IMR-90 (cell line): ENCODE data around the gene HPS4. TPM values are rescaled to one million over a fixed set of nuclear protein-coding genes. Genes with fewer than 3 reads are reported as not detected.

Experiments
- ATAC-seq: fragments of 200-7000 bp; cut with Tn5 transposase; 2 replicates; pipeline ENCODE4 v1.9.1; 2020; ENCODE audit warnings: low read depth, mild to moderate bottlenecking, moderate library complexity
- BruUV-seq: library from RNA; stranded (reverse); fragments of 400-500 nt; replicated peaks from 2 replicates; lab custom pipeline; 2021; lab: Mats Ljungman, UMichigan
- CTCF ChIA-PET: fragments of 300-600 bp; formaldehyde crosslinking; extraction: SDS; loops from one replicate; lab custom pipeline; 2021; ENCODE audit warnings: antibody characterized with exemption; lab: Yijun Ruan, JAX
- POLR2A ChIA-PET: fragments of 300-600 bp; sonication (Branson Sonifier 250); formaldehyde crosslinking; loops from one replicate; lab custom pipeline; 2022; ENCODE audit warnings: antibody characterized with exemption; ENCODE audit not compliant: unreplicated experiment; lab: Charles Lee
- DNase-seq: peaks from one replicate; pipeline ENCODE4 v3.0.0; 2013
- H2AFZ ChIP-seq: replicated peaks from 2 replicates; pipeline ENCODE3; 2013; ENCODE audit warnings: low read length, mild to moderate bottlenecking; ENCODE audit not compliant: poor library complexity
- H2AK5ac ChIP-seq: 2 replicates; pipeline ENCODE4 v1.6.1; 2013; ENCODE audit warnings: low read depth, low read length, inconsistent platforms
- H2AK9ac ChIP-seq: replicated peaks from 2 replicates; pipeline ENCODE3; 2013; ENCODE audit warnings: mild to moderate bottlenecking, low read depth, low read length, moderate library complexity; ENCODE audit not compliant: poor library complexity
- H2BK120ac ChIP-seq: 2 replicates; pipeline ENCODE4 v1.6.1; 2013; ENCODE audit warnings: low read depth, low read length, inconsistent platforms
- H2BK15ac ChIP-seq: 3 replicates; pipeline ENCODE4 v1.6.1; 2013; ENCODE audit warnings: low read depth, low read length, inconsistent platforms
- H2BK20ac ChIP-seq: 2 replicates; pipeline ENCODE4 v1.6.1; 2013; ENCODE audit warnings: low read depth, mild to moderate bottlenecking, inconsistent platforms, low read length, moderate library complexity
- H2BK5ac ChIP-seq: 2 replicates; pipeline ENCODE4 v1.6.1; 2013; ENCODE audit warnings: mild to moderate bottlenecking, low read depth, low read length, inconsistent platforms; ENCODE audit not compliant: poor library complexity, severe bottlenecking
- H3K14ac ChIP-seq: replicated peaks from 2 replicates; pipeline ENCODE4 v1.6.1; 2013; ENCODE audit warnings: low read depth, low read length, inconsistent platforms
- H3K18ac ChIP-seq: 2 replicates; pipeline ENCODE4 v1.6.1; 2013; ENCODE audit warnings: low read depth, low read length, control low read depth
- H3K23ac ChIP-seq: 2 replicates; pipeline ENCODE4 v1.6.1; 2013; ENCODE audit warnings: low read depth, low read length, inconsistent platforms
- H3K27ac ChIP-seq: 2 replicates; pipeline ENCODE4 v1.5.1; 2013; ENCODE audit warnings: mild to moderate bottlenecking, control low read depth, low read length; ENCODE audit not compliant: insufficient read depth
- H3K27me3 ChIP-seq: 2 replicates; pipeline ENCODE4 v1.6.1; 2013; ENCODE audit warnings: low read length; ENCODE audit not compliant: control insufficient read depth, insufficient read depth
- H3K36me3 ChIP-seq: 2 replicates; pipeline ENCODE4 v1.6.1; 2013; ENCODE audit warnings: low read length, mixed read lengths; ENCODE audit not compliant: control insufficient read depth, insufficient read depth
- H3K4ac ChIP-seq: 2 replicates; pipeline ENCODE4 v1.6.1; 2013; ENCODE audit warnings: low read depth, low read length, inconsistent platforms
- H3K4me1 ChIP-seq: 2 replicates; pipeline ENCODE4 v1.6.1; 2013; ENCODE audit warnings: low read length, mixed read lengths; ENCODE audit not compliant: control insufficient read depth, insufficient read depth
- H3K4me2 ChIP-seq: 2 replicates; pipeline ENCODE4 v1.6.1; 2013; ENCODE audit warnings: low read depth, mild to moderate bottlenecking, control low read depth, low read length, moderate library complexity
- H3K4me3 ChIP-seq: 2 replicates; pipeline ENCODE4 v1.5.1; 2013; ENCODE audit warnings: low read depth, mild to moderate bottlenecking, control low read depth, low read length, moderate library complexity; ENCODE audit not compliant: insufficient read depth
- H3K56ac ChIP-seq: 2 replicates; pipeline ENCODE4 v1.6.1; 2013; ENCODE audit warnings: low read length, inconsistent platforms; ENCODE audit not compliant: insufficient read depth; ENCODE audit errors: extremely low read depth
- H3K79me1 ChIP-seq, 2 experiments: 2 replicates each; pipeline ENCODE4 v1.6.1; 2013; ENCODE audit warnings: low read length in 2 of 2, inconsistent platforms in 1 of 2, low read depth in 1 of 2
- H3K9ac ChIP-seq: 2 replicates; pipeline ENCODE4 v1.6.1; 2013; ENCODE audit warnings: low read depth, low read length, control low read depth
- H3K9me1 ChIP-seq: 2 replicates; pipeline ENCODE4 v1.6.1; 2013; ENCODE audit warnings: low read length, inconsistent platforms; ENCODE audit not compliant: insufficient read depth
- H3K9me3 ChIP-seq: 2 replicates; pipeline ENCODE4 v1.6.1; 2013; ENCODE audit warnings: low read length; ENCODE audit not compliant: control insufficient read depth, insufficient read depth
- H4K20me1 ChIP-seq: 2 replicates; pipeline ENCODE4 v1.6.1; 2013; ENCODE audit warnings: low read length, inconsistent platforms; ENCODE audit not compliant: insufficient read depth
- H4K5ac ChIP-seq: 2 replicates; pipeline ENCODE4 v1.6.1; 2013; ENCODE audit warnings: mild to moderate bottlenecking, low read depth, low read length, control low read depth
- H4K8ac ChIP-seq, 2 experiments: 2 replicates each; pipeline ENCODE4 v1.6.1; 2013; ENCODE audit warnings: low read depth in 2 of 2, low read length in 2 of 2, control low read depth in 1 of 2, inconsistent platforms in 1 of 2
- H4K91ac ChIP-seq: 2 replicates; pipeline ENCODE4 v1.6.1; 2013; ENCODE audit warnings: low read depth, low read length, inconsistent platforms; ENCODE audit not compliant: insufficient read depth
- BHLHE40 ChIP-seq: fragments of 150-350 bp; IDR thresholded peaks from 2 replicates; pipeline ENCODE4 v1.6.1; 2016; ENCODE audit warnings: mild to moderate bottlenecking, low read depth, low read length
- CEBPB ChIP-seq: IDR thresholded peaks from 2 replicates; pipeline ENCODE4 v1.6.1; 2012; ENCODE audit warnings: low read depth, low read length, improper control_type of control experiment
- CHD1 ChIP-seq: IDR thresholded peaks from 2 replicates; pipeline ENCODE4 v1.6.1; 2012; ENCODE audit warnings: low read depth, low read length, improper control_type of control experiment
- ELK1 ChIP-seq: fragments of 150-350 bp; IDR thresholded peaks from 2 replicates; pipeline ENCODE4 v1.6.1; 2016; ENCODE audit warnings: low read depth, mild to moderate bottlenecking, low read length, moderate library complexity, borderline replicate concordance
- FOS ChIP-seq: fragments of 150-350 bp; IDR thresholded peaks from 2 replicates; pipeline ENCODE4 v1.6.1; 2016; ENCODE audit warnings: low read depth, low read length
- MAFK ChIP-seq: IDR thresholded peaks from 2 replicates; pipeline ENCODE4 v1.6.1; 2012; ENCODE audit warnings: low read depth, low read length, improper control_type of control experiment
- MAZ ChIP-seq: IDR thresholded peaks from 2 replicates; pipeline ENCODE4 v1.6.1; 2012; ENCODE audit warnings: low read depth, mild to moderate bottlenecking, low read length, improper control_type of control experiment, moderate library complexity, borderline replicate concordance
- MXI1 ChIP-seq: IDR thresholded peaks from 2 replicates; pipeline ENCODE4 v1.6.1; 2012; ENCODE audit warnings: low read depth, mild to moderate bottlenecking, low read length, moderate library complexity, borderline replicate concordance
- NFE2L2 ChIP-seq: fragments of 150-350 bp; IDR thresholded peaks from 2 replicates; pipeline ENCODE4 v1.6.1; 2016; ENCODE audit warnings: low read depth, mild to moderate bottlenecking, low read length
- POLR2A ChIP-seq: IDR thresholded peaks from 2 replicates; pipeline ENCODE4 v1.6.1; 2012; ENCODE audit warnings: mild to moderate bottlenecking, low read depth, low read length
- RAD21 ChIP-seq: IDR thresholded peaks from 2 replicates; pipeline ENCODE4 v1.6.1; 2012; ENCODE audit warnings: low read length, improper control_type of control experiment
- RCOR1 ChIP-seq: IDR thresholded peaks from 2 replicates; pipeline ENCODE4 v1.6.1; 2012; ENCODE audit warnings: mild to moderate bottlenecking, low read length, improper control_type of control experiment; ENCODE audit not compliant: insufficient replicate concordance
- RFX5 ChIP-seq: IDR thresholded peaks from 2 replicates; pipeline ENCODE4 v1.8.0; 2012; ENCODE audit warnings: low read depth, mild to moderate bottlenecking, low read length, moderate library complexity
- SMC3 ChIP-seq: fragments of 150-350 bp; IDR thresholded peaks from 2 replicates; pipeline ENCODE4 v1.6.1; 2016; ENCODE audit warnings: low read depth, mild to moderate bottlenecking, antibody characterized with exemption, low read length, moderate library complexity
- USF2 ChIP-seq: fragments of 150-350 bp; IDR thresholded peaks from 2 replicates; pipeline ENCODE4 v1.6.1; 2017; ENCODE audit warnings: mild to moderate bottlenecking, antibody characterized with exemption, low read length, low read depth
- dilution Hi-C: fragments of 300-500 bp; cut with HindIII; formaldehyde crosslinking; loops from one replicate; pipeline ENCODE4 v1.14.3; 2018; ENCODE audit warnings: low sequenced_read_pairs; ENCODE audit not compliant: unreplicated experiment
- in situ Hi-C: fragments of 300-500 bp; cut with MboI; formaldehyde crosslinking; loops from 3 replicates; pipeline ENCODE4 v1.14.3; 2019; ENCODE audit warnings: low sequenced_read_pairs, inconsistent platforms, mixed read lengths
- intact Hi-C: fragments of 100-400 bp; cut with micrococcal nuclease; formaldehyde crosslinking; loops from 2 replicates; pipeline ENCODE4 v1.10.0; 2022
- polyA plus RNA-seq, 3 experiments: library from polyadenylated mRNA; depleted of rRNA; stranded (reverse); fragments of >200 nt; gene quantifications; 2 replicates each; pipeline ENCODE4 v1.2.3, GENCODE V29; 2012; ENCODE audit warnings: low replicate concordance in 1 of 3
- total RNA-seq: library from RNA; depleted of rRNA; stranded (reverse); fragments of >200 nt; gene quantifications from 2 replicates; pipeline ENCODE4 v1.2.3, GENCODE V29; 2012
- TF ChIP-seq, protein P1 (sequence below): conservative IDR thresholded peaks from 2 replicates; pipeline ENCODE4 v1.5.1; 2012; ENCODE audit warnings: mild to moderate bottlenecking, low read depth, low read length, improper control_type of control experiment

The HPS4 gene
- total and polyA plus RNA-seq, 2 of the 4 experiments (the other 2 are of a cell fraction), result 15.8 to 19.0 TPM

- no peak overlapping the region for H3K4me2 ChIP-seq
- H4K20me1 ChIP-seq, result no peaks in the 10 kb centered on the region
- H3K27me3 ChIP-seq, result peaks cover 19% of the 10 kb centered on the region
- H3K56ac ChIP-seq, result no peak overlapping the region
- no peak overlapping the region for H3K27ac ChIP-seq
- peaks cover 5% of the 10 kb centered on the region; the same call in 1 of the 2 replicates for H3K9me3 ChIP-seq
- DNase-seq (no peak), ATAC-seq (no peak)
- no peak overlapping the region for H3K4ac ChIP-seq
- dilution Hi-C loops (no loop called here), in situ Hi-C loops (no loop called here), intact Hi-C loops (no loop called here)
- TF ChIP-seq USF2 (no peak), RCOR1 (no peak), NFE2L2 (no peak), CEBPB (no peak), BHLHE40 (no peak), SMC3 (no peak), CHD1 (no peak), RFX5 (no peak), RAD21 (no peak), MAFK (no peak), MAZ (no peak), POLR2A (no peak), MXI1 (no peak), ELK1 (no peak), FOS (no peak)
- TF ChIP-seq, protein P1, sequence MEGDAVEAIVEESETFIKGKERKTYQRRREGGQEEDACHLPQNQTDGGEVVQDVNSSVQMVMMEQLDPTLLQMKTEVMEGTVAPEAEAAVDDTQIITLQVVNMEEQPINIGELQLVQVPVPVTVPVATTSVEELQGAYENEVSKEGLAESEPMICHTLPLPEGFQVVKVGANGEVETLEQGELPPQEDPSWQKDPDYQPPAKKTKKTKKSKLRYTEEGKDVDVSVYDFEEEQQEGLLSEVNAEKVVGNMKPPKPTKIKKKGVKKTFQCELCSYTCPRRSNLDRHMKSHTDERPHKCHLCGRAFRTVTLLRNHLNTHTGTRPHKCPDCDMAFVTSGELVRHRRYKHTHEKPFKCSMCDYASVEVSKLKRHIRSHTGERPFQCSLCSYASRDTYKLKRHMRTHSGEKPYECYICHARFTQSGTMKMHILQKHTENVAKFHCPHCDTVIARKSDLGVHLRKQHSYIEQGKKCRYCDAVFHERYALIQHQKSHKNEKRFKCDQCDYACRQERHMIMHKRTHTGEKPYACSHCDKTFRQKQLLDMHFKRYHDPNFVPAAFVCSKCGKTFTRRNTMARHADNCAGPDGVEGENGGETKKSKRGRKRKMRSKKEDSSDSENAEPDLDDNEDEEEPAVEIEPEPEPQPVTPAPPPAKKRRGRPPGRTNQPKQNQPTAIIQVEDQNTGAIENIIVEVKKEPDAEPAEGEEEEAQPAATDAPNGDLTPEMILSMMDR, result no peak
- 0 out of 2 replicates have a peak, but pooled peaks cover 2% of the 10 kb centered on the region for H3K4me1 ChIP-seq
- H3K9me1 ChIP-seq, result 0 out of 2 replicates have a peak, but pooled peaks cover 6% of the 10 kb centered on the region
- no peak overlapping the region for H4K91ac ChIP-seq
- no peak overlapping the region for H2AFZ ChIP-seq
- H2AK9ac ChIP-seq, result no peak overlapping the region
- no peak overlapping the region for H2AK5ac ChIP-seq
- H3K18ac ChIP-seq, result no peak overlapping the region
- BruUV-seq, result no TSS peak
- no peak overlapping the region for H3K9ac ChIP-seq
- no peak overlapping the region for H2BK15ac ChIP-seq
- H3K14ac ChIP-seq, result no peak overlapping the region
- H3K79me1 ChIP-seq, result no peaks in the 10 kb centered on the region
- H4K8ac ChIP-seq, result no peak overlapping the region
- no peak overlapping the region for H2BK120ac ChIP-seq
- no peak overlapping the region for H3K4me3 ChIP-seq
- H2BK20ac ChIP-seq, result no peak overlapping the region
- no peak overlapping the region for H2BK5ac ChIP-seq
- H3K36me3 ChIP-seq, result no peaks in the 10 kb centered on the region
- ChIA-PET CTCF (no interaction called here), POLR2A (no interaction called here)
- no peak overlapping the region for H4K5ac ChIP-seq
- H3K23ac ChIP-seq, result no peak overlapping the region
These were observed 56.7 kb downstream of the HPS4 start for GRCh38 chr22:26426924-26427323.
